Left renal cortex interstitium (tissue), 4 donors: Measurements from ENCODE around the gene BBX. TPM values are rescaled to one million over a fixed set of nuclear protein-coding genes. Genes with fewer than 3 reads are reported as not detected.

Experiments
- DNase-seq, 4 donors: peaks; one replicate each; pipeline ENCODE4 v3.0.0-alpha.2; 2013; ENCODE audit warnings: low read depth in 4 of 4, low spot score in 2 of 4, missing footprints in 1 of 4
- polyA plus RNA-seq, 4 donors: library from polyadenylated mRNA; unstranded; fragments of 120-200 nt; gene quantifications; one replicate each; pipeline ENCODE4 v1.2.1, GENCODE V29; 2013; ENCODE audit not compliant: insufficient read length in 4 of 4

Gene BBX
- polyA plus RNA-seq, 4 donors, result 51.5 to 72.2 (median 67.6) TPM

- DNase-seq, result no peak
Observed at GRCh38 chr3:107596639-107597038, 73.9 kb downstream of the BBX start.

- peak in 3 of 4 donors; percentile 46 to 58 (median 48) for DNase-seq
Observed at GRCh38 chr3:107598926-107599771, 76.4 kb downstream of the BBX start.

- peak in 1 of 4 donors; percentile 17 for DNase-seq
Observed at GRCh38 chr3:107599772-107600145, 77.0 kb downstream of the BBX start.

GRCh38 chr3:107600780-107601179 lies 78.0 kb downstream of the BBX start:
- DNase-seq, result no peak

- no peak for DNase-seq
Observed at GRCh38 chr3:107604057-107604822, 81.5 kb downstream of the BBX start.

GRCh38 chr3:107611775-107612469 lies 89.2 kb downstream of the BBX start:
- DNase-seq, result no peak

- DNase-seq, result no peak
Observed at GRCh38 chr3:107612664-107613084, 89.9 kb downstream of the BBX start.

- DNase-seq, result no peak
Observed at GRCh38 chr3:107619549-107619948, 96.8 kb downstream of the BBX start.

GRCh38 chr3:107620534-107620933 lies 97.8 kb downstream of the BBX start:
- DNase-seq, result no peak

- DNase-seq, result no peak
Observed at GRCh38 chr3:107621465-107621864, 98.7 kb downstream of the BBX start.

GRCh38 chr3:107627962-107628542 lies 105.3 kb downstream of the BBX start:
- no peak for DNase-seq

- DNase-seq, result no peak
Observed at GRCh38 chr3:107629566-107629965, 106.8 kb downstream of the BBX start.

GRCh38 chr3:107630779-107631178 lies 108.0 kb downstream of the BBX start:
- DNase-seq, result no peak

GRCh38 chr3:107632576-107632975 lies 109.8 kb downstream of the BBX start:
- DNase-seq, result no peak

GRCh38 chr3:107633327-107634098 lies 110.8 kb downstream of the BBX start:
- DNase-seq, result no peak

GRCh38 chr3:107634099-107634489 lies 111.3 kb downstream of the BBX start:
- DNase-seq, result no peak

GRCh38 chr3:107637416-107638183 lies 114.8 kb downstream of the BBX start:
- DNase-seq, result no peak

GRCh38 chr3:107641572-107642307 lies 119.0 kb downstream of the BBX start:
- no peak for DNase-seq
